ENCODE results near the gene SLC25A2.

SLC25A2 gene

DNA sequence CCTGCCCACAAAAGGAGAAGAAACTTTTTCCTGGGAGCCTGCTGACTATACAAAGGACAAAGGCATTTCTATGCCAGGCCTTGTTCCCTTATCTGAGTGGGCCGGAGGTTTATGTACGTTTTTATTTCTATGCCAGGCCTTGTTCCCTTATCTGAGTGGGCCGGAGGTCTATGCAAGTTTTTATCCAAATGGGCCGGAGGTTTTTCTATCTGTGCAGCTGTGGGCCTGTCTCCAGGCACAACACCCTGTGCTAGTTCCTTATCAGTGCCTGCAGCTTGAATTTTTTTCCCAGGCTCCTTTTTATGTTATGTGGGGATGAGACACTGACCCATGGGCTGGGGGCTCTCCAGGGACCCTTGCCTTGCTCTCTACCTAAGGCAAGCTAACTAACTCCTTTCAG is 5.5 kb downstream of the SLC25A2 start:
- TF ChIP-seq, protein P1, sequence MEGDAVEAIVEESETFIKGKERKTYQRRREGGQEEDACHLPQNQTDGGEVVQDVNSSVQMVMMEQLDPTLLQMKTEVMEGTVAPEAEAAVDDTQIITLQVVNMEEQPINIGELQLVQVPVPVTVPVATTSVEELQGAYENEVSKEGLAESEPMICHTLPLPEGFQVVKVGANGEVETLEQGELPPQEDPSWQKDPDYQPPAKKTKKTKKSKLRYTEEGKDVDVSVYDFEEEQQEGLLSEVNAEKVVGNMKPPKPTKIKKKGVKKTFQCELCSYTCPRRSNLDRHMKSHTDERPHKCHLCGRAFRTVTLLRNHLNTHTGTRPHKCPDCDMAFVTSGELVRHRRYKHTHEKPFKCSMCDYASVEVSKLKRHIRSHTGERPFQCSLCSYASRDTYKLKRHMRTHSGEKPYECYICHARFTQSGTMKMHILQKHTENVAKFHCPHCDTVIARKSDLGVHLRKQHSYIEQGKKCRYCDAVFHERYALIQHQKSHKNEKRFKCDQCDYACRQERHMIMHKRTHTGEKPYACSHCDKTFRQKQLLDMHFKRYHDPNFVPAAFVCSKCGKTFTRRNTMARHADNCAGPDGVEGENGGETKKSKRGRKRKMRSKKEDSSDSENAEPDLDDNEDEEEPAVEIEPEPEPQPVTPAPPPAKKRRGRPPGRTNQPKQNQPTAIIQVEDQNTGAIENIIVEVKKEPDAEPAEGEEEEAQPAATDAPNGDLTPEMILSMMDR (IDR thresholded peaks at IDR 0.05; ENCODE audit: insufficient read depth, low read depth, low read length, missing control alignments) = no peak
- DNase-seq (ENCODE audit: low read depth) = no peak
- no peak overlapping the region for H3K4me3 ChIP-seq (ENCODE audit: low read depth, low read length)

DNA sequence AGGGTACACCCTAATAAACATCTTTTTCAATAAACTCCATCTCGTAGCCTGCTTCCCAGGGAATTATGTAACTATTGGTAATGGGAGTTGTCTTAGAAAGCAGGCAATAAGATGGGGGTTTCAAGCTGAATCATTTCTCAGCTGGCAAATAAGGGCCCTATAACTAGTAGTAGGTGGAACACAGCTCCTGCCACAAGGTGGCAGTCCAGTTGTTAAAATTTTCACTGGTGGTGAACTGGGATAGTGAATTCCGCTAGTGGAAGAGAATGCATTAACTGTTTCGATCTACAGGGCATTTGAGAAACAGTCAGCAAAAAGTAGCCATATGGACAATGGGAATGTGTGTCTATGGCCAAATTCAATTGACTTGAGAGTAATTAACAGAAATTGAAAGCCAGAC is 30.9 kb downstream of the SLC25A2 start:
- TF ChIP-seq, protein P1 (IDR thresholded peaks at IDR 0.05; ENCODE audit: insufficient read depth, low read depth, low read length, missing control alignments) = no peak
- no peak for DNase-seq (ENCODE audit: low read depth)
- H3K4me3 ChIP-seq (ENCODE audit: low read depth, low read length) = no peak overlapping the region

DNA sequence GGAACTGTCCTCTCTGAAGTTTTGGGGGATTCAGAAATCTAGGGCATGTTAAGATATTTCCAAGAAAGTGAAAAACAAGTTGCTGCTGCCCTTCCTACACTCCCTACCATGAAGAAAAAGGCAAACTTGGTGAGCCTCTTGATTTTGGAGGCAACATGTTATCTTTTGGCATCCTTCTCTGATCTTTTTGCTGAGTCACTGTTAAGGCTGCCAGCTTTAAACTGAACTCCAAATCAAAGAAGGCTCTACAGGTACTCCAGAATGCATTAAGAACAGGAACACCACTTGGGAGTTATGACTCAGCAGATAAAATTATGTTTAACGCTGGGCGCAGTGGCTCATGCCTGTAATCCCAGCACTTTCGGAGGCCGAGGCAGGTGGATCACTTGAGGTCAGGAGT is 34.7 kb downstream of the SLC25A2 start:
- TF ChIP-seq, protein P1 (IDR thresholded peaks at IDR 0.05; ENCODE audit: insufficient read depth, low read depth, low read length, missing control alignments) = no peak
- DNase-seq (ENCODE audit: low read depth) = no peak
- no peak overlapping the region for H3K4me3 ChIP-seq (ENCODE audit: low read depth, low read length)

DNA sequence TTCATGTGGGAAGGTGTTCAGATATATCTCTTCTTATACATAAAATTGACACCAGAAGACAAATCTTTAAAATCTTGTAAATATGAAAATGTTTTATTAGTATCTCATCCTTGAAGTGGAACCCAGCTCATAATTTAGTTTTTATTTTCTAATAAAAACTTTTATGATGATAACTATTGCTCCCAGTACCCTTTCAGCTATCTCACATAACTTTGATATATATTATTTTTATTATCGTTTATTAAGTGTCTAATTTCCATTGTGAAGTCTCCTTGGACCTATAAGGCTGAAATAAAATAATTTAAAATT is 42.7 kb downstream of the SLC25A2 start:
- no peak overlapping the region for H3K4me3 ChIP-seq (ENCODE audit: low read depth, low read length)
- TF ChIP-seq, protein P1 (IDR thresholded peaks at IDR 0.05; ENCODE audit: insufficient read depth, low read depth, low read length, missing control alignments) = no peak

DNA sequence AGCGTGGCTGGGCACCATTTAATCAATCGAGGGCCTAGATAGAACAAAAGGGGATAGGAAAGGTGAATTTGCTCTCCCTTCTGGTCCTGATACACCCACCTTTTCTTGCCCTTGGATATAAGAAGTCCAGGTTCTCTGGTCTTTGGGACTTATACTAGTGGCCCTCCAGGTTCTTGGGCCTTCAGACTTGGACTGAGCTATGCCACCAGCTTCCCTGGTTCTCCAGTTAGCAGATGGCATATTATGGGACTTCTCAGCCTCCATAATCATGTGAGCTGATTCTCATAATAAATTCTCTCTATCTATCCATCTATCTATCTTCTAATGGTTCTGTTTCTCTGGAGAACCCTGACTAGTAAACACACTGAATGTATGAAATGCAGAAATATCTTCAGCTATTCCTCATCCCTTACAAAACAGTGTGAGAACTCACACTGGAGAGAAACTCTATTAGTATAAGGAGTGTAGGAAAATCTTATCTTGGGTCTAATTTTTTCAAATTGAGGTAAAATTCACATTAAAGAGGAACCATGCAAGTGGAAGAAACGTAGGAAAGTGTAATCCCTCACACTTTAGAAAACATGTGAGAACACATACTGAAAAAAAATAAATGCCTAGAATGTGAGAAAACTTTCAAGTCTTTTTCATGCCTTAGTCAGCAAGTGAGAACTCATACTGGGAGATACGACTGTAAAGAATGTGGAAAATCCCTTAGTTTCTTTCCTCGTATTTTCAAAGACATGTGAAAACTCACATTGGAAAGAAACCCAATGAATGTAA is 43.2 kb downstream of the SLC25A2 start:
- TF ChIP-seq, protein P1 (IDR thresholded peaks at IDR 0.05; ENCODE audit: insufficient read depth, low read depth, low read length, missing control alignments) = no peak
- no peak for DNase-seq (ENCODE audit: low read depth)
- H3K4me3 ChIP-seq (ENCODE audit: low read depth, low read length) = no peak overlapping the region

More for the DNA sequence above, 42.7 kb downstream of the SLC25A2 start:
- DNase-seq (ENCODE audit: low read depth) = no peak

DNA sequence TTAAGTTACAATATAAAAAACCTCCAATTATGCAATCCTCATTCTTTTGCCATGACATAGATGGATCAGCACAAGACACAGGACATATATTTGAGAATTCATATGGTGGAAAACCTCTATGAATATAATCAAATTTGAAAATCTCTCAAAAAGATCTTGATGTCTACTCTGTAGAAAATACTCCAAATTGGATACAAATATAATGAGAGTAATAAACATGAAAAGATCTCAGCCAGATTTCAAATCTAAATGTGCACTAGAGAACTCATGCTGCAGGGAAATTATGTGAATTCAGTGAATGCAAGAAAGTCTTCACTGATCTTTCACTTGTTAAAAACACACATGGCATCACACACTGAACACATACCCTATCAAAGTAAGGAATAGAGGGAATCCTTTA is 44.9 kb downstream of the SLC25A2 start:
- TF ChIP-seq, protein P1 (IDR thresholded peaks at IDR 0.05; ENCODE audit: insufficient read depth, low read depth, low read length, missing control alignments) = no peak
- DNase-seq (ENCODE audit: low read depth) = no peak
- no peak overlapping the region for H3K4me3 ChIP-seq (ENCODE audit: low read depth, low read length)

DNA sequence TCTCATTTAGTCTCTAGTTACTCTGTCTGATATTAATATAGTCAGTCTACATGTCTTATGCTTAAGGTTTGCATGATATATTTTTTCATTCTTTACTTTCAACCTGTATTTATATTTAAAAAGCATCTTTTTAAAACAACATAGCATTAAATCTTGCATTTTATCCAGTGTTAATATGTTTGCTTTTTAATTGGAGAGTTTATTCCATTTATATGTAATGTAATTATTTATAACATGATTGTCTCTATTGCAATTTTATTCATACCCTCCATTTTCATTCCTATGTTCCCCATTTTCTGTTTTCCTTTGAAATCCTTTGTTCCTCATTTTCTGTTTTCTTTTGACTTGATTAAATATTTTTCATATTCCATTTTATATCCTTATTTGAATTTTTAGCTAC is 45.4 kb downstream of the SLC25A2 start:
- no peak overlapping the region for H3K4me3 ChIP-seq (ENCODE audit: low read depth, low read length)
- TF ChIP-seq, protein P1 (IDR thresholded peaks at IDR 0.05; ENCODE audit: insufficient read depth, low read depth, low read length, missing control alignments) = no peak
- DNase-seq (ENCODE audit: low read depth) = no peak

All from GM12865 (cell line).